Suprapubic skin (tissue), 4 donors: ENCODE results near the gene NEB. TPM values are rescaled to one million over a fixed set of nuclear protein-coding genes. Genes with fewer than 3 reads are reported as not detected.

Experiments used
- DNase-seq, 2 donors: peaks; one replicate each; pipeline ENCODE4 v3.0.0-alpha.2; 2019; ENCODE audit warnings: low spot score in 2 of 2
- H3K27ac ChIP-seq: fragments of 200-600 bp; sonication (generic); one replicate; pipeline ENCODE4 v1.5.1; 2019
- H3K27me3 ChIP-seq: fragments of 200-600 bp; sonication (generic); one replicate; pipeline ENCODE4 v1.5.1; 2019
- H3K36me3 ChIP-seq: fragments of 200-600 bp; sonication (generic); one replicate; pipeline ENCODE4 v1.5.1; 2019
- H3K4me1 ChIP-seq: fragments of 200-600 bp; sonication (generic); one replicate; pipeline ENCODE4 v1.5.1; 2019
- H3K4me3 ChIP-seq: fragments of 200-600 bp; sonication (generic); one replicate; pipeline ENCODE4 v1.5.1; 2019; ENCODE audit warnings: mild to moderate bottlenecking
- H3K9me3 ChIP-seq: fragments of 200-600 bp; sonication (generic); one replicate; pipeline ENCODE4 v1.5.1; 2019
- EP300 ChIP-seq: sonication (generic); formaldehyde crosslinking; IDR thresholded peaks from one replicate; pipeline ENCODE4 v1.6.1; 2017; ENCODE audit warnings: antibody characterized with exemption
- POLR2A ChIP-seq, 2 donors: fragments of 450-650 bp; IDR thresholded peaks; one replicate each; pipeline ENCODE4 v1.6.1; 2017; ENCODE audit warnings: antibody characterized with exemption in 2 of 2, mild to moderate bottlenecking in 2 of 2, moderate library complexity in 2 of 2
- POLR2AphosphoS5 ChIP-seq, 3 donors: sonication (generic); formaldehyde crosslinking; IDR thresholded peaks; one replicate each; pipeline ENCODE4 v1.6.1; 2017; ENCODE audit warnings: antibody characterized with exemption in 3 of 3
- WGBS: methylation state at CpG from one replicate; pipeline ENCODE4 v1.1.5; 2018; 5-methylcytosine and 5-hydroxymethylcytosine counted together
- total RNA-seq, 4 donors: library from RNA; depleted of rRNA; stranded (reverse); fragments of >200 nt; gene quantifications; one replicate each; pipeline ENCODE4 v1.1.0, GENCODE V29; 2016
- TF ChIP-seq, protein P1 (sequence below), 2 donors: fragments of 200-600 bp in 1 of 2; fragments of 450-650 bp in 1 of 2; sonication (generic) in 1 of 2; IDR thresholded peaks; one replicate each; pipeline ENCODE4 v1.5.1; 2016 to 2019; ENCODE audit warnings: antibody characterized with exemption in 2 of 2, mild to moderate bottlenecking in 1 of 2, moderate library complexity in 1 of 2

Gene NEB, protein sequence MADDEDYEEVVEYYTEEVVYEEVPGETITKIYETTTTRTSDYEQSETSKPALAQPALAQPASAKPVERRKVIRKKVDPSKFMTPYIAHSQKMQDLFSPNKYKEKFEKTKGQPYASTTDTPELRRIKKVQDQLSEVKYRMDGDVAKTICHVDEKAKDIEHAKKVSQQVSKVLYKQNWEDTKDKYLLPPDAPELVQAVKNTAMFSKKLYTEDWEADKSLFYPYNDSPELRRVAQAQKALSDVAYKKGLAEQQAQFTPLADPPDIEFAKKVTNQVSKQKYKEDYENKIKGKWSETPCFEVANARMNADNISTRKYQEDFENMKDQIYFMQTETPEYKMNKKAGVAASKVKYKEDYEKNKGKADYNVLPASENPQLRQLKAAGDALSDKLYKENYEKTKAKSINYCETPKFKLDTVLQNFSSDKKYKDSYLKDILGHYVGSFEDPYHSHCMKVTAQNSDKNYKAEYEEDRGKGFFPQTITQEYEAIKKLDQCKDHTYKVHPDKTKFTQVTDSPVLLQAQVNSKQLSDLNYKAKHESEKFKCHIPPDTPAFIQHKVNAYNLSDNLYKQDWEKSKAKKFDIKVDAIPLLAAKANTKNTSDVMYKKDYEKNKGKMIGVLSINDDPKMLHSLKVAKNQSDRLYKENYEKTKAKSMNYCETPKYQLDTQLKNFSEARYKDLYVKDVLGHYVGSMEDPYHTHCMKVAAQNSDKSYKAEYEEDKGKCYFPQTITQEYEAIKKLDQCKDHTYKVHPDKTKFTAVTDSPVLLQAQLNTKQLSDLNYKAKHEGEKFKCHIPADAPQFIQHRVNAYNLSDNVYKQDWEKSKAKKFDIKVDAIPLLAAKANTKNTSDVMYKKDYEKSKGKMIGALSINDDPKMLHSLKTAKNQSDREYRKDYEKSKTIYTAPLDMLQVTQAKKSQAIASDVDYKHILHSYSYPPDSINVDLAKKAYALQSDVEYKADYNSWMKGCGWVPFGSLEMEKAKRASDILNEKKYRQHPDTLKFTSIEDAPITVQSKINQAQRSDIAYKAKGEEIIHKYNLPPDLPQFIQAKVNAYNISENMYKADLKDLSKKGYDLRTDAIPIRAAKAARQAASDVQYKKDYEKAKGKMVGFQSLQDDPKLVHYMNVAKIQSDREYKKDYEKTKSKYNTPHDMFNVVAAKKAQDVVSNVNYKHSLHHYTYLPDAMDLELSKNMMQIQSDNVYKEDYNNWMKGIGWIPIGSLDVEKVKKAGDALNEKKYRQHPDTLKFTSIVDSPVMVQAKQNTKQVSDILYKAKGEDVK (N-terminal part only)
- total RNA-seq, result 10 to 100 TPM in 1 of 4 donors, 1 to 10 TPM in 3; 5.4 to 19.1 (median 7.4) TPM

DNA sequence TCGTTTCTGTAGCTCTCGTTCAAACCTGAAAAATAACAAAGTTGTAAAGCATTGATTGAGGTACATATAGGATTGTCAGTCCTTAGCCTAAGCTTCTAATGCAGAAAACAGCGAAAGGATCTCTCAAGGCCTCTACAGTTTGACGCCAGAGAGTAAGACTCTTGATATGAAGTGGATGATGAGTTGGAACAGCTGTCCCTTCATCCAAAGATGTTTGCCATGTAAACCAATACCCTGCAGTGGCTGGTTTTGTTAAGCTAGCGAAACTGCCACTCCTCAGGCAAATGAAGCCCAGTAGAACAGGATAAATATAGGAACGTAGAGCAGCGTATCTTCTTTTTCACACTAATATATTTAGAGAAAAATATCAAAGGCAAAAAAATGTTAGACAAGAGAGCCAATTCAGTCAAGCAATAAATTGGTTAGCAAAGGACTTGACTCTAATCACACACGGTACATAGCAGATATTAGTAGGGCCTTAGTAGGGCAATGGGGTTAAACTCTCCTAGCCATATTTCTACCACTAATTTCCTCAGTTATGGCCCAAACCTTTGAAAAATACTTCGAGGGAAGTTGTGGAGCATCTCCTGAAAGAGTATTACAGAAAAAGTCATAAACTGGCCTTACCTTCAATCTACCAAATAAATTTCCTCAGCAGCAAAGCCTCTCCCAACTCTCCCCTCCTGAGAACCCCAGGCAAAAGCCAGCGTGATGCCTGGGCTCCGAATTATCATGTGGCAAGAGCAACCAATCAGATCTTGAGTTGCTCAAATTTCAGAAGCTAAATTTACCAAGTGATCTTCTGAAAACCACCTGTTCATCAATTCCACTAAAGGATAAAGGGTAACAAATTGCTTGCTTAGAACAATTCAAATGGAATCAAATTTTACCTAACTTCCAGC lies at the start of gene NEB:
Gene NEB, minus strand, starts transcription at position 706 of the 902 bp plus-strand sequence. CDS start 1,320 bp downstream, outside the sequence.
- 88% methylated on average over 11 of the region's 11 CpGs for WGBS
- Histone ChIP-seq H3K4me1 (no peaks in the 10 kb centered on the region), H3K27me3 (no peaks in the 10 kb centered on the region), H3K9me3 (peaks cover 2% of the 10 kb centered on the region), H3K36me3 (no peaks in the 10 kb centered on the region), H3K4me3 (no peak within 1 kb of the TSS), H3K27ac (no peak within 1 kb of the TSS)
- TF ChIP-seq, protein P1, sequence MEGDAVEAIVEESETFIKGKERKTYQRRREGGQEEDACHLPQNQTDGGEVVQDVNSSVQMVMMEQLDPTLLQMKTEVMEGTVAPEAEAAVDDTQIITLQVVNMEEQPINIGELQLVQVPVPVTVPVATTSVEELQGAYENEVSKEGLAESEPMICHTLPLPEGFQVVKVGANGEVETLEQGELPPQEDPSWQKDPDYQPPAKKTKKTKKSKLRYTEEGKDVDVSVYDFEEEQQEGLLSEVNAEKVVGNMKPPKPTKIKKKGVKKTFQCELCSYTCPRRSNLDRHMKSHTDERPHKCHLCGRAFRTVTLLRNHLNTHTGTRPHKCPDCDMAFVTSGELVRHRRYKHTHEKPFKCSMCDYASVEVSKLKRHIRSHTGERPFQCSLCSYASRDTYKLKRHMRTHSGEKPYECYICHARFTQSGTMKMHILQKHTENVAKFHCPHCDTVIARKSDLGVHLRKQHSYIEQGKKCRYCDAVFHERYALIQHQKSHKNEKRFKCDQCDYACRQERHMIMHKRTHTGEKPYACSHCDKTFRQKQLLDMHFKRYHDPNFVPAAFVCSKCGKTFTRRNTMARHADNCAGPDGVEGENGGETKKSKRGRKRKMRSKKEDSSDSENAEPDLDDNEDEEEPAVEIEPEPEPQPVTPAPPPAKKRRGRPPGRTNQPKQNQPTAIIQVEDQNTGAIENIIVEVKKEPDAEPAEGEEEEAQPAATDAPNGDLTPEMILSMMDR (IDR thresholded peaks at IDR 0.05), result no peak
- TF ChIP-seq POLR2A (IDR thresholded peaks at IDR 0.05) (no peak), POLR2AphosphoS5 (IDR thresholded peaks at IDR 0.05) (no peak), EP300 (no peak)
- DNase-seq, result no peak

DNA sequence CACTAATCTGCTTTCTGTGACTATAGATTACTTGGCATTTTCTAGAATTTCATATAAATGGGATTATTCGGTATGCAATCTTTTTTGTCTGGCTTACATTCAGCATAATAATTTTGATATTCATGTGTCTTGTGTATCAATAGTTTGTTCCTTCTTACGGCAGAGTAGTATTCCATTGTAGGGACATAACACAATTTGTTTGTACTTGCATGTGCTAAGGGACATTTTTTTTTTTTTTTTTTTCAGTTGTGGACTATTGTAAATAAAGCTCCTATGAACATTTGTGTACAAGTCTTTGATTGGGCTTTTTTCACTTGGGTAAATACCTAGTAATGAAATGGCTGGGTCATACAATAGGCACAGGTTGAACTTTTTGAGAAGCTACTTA lies 48.9 kb upstream of the NEB start:
- no peak overlapping the region for H3K27ac ChIP-seq

DNA sequence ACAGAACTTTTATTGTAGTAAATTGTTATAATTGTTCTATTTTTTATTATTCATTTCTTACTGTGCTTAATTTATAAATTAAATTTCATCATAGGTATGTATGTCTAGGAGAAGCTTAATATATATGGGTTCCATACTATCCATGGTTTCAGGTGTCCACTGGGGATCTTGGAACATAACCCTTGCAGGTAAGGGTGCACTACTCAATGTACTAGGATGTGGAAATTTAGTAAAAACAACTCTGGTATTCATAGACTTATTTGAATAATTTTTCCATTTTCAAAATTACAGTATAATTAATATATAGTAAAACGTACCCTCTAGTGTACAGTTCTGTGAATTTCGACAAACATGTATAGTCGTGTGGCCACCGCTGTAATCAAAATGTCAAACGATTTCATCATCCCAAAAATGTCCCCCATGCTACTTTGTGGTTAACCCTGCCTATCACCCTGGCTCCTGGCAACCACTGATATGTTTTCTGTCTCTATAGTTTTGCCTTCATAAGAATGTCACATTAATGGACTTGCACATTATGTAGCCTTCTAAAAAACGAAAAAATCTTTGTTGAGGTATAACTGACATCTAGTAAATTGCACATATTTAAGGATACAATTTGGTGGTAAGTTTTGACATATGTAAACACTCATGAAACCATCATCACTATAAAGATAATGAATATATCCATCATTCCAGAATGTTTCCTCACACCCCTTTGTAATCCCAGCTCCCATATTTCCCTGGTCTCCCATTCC lies 48.3 kb upstream of the NEB start:
- no peak for DNase-seq
- no peaks in the 10 kb centered on the region for H3K9me3 ChIP-seq
- H3K4me1 ChIP-seq, result no peaks in the 10 kb centered on the region
- H3K27ac ChIP-seq, result no peak overlapping the region
- TF ChIP-seq EP300, result no peak
- no peak for TF ChIP-seq POLR2A (IDR thresholded peaks at IDR 0.05)
- no peak for TF ChIP-seq POLR2AphosphoS5 (IDR thresholded peaks at IDR 0.05)
- TF ChIP-seq, protein P1 (IDR thresholded peaks at IDR 0.05), result no peak
- WGBS, result 87% methylated on average over 6 of the region's 6 CpGs
- H3K36me3 ChIP-seq, result peaks cover 33% of the 10 kb centered on the region
- H3K27me3 ChIP-seq, result no peaks in the 10 kb centered on the region
- H3K4me3 ChIP-seq, result no peak overlapping the region

More for the DNA sequence above, 48.9 kb upstream of the NEB start:
- Histone ChIP-seq H3K36me3 (peaks cover 33% of the 10 kb centered on the region), H3K4me3 (no peak overlapping the region), H3K27me3 (no peaks in the 10 kb centered on the region), H3K4me1 (no peaks in the 10 kb centered on the region), H3K9me3 (no peaks in the 10 kb centered on the region)
- no peak for TF ChIP-seq POLR2AphosphoS5 (IDR thresholded peaks at IDR 0.05)
- TF ChIP-seq POLR2A (IDR thresholded peaks at IDR 0.05), result no peak
- TF ChIP-seq EP300, result no peak
- TF ChIP-seq, protein P1 (IDR thresholded peaks at IDR 0.05), result no peak
- DNase-seq, result no peak
- WGBS, result 100% methylated on average over 2 of the region's 2 CpGs

DNA sequence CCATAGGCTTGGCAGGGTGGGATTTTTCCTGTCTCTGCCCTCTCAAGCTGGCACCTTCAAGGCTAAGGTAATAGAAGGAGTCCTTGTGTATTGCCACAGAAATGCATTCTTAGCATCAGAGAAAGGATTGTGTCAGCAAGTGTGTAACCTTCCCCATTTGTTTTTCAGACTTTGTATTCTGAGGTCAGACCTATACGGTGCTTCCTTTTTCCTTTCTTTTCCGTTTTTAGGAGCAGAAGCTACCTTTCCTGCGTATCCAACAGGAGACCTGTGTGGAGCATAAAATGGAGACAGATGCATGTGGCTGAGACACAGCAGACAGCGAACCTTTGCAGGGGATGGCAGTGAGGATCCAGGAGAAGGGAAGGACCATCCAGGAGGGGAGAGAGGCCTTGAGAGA lies 47.4 kb upstream of the NEB start:
- no peaks in the 10 kb centered on the region for H3K4me1 ChIP-seq
- H3K27me3 ChIP-seq, result no peaks in the 10 kb centered on the region
- no peaks in the 10 kb centered on the region for H3K9me3 ChIP-seq
- WGBS, result 93% methylated on average over 4 of the region's 4 CpGs
- no peak overlapping the region for H3K27ac ChIP-seq
- H3K4me3 ChIP-seq, result no peak overlapping the region
- DNase-seq, result no peak
- TF ChIP-seq POLR2AphosphoS5 (IDR thresholded peaks at IDR 0.05), result no peak
- TF ChIP-seq POLR2A (IDR thresholded peaks at IDR 0.05), result no peak
- TF ChIP-seq, protein P1 (IDR thresholded peaks at IDR 0.05), result no peak
- TF ChIP-seq EP300, result no peak
- peaks cover 41% of the 10 kb centered on the region for H3K36me3 ChIP-seq
